ENCODE data around the gene HIVEP2. TPM values are rescaled to one million over a fixed set of nuclear protein-coding genes. Genes with fewer than 3 reads are reported as not detected.

The HIVEP2 gene
- total RNA-seq, 1 experiment from 2014 or later, result 8.8 TPM

DNA sequence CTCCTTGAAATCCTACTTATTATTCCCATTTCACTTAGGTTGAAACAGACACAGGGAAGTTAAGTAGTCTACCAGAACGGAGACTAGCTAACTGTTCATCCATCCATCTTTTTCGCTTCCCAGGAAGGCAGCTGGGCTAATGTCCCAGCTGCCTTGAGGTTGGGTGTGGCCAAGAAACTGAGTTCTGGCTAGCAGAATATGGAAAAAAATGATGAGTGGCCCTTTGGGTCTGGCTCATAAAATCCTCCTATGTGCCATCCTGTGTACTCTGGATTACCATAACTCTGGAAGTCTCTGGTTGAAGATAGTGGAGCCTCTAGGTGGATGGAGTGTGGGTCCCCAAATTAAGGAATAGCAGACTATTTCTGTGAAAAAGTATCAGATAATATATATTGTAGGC lies 206.2 kb downstream of the HIVEP2 start:
- DNase-seq (ENCODE audit: low read depth), result no peak

- DNase-seq (ENCODE audit: low read depth), result no peak
Measured at GRCh38 chr6:142738035-142738396, 207.0 kb downstream of the HIVEP2 start.

DNA sequence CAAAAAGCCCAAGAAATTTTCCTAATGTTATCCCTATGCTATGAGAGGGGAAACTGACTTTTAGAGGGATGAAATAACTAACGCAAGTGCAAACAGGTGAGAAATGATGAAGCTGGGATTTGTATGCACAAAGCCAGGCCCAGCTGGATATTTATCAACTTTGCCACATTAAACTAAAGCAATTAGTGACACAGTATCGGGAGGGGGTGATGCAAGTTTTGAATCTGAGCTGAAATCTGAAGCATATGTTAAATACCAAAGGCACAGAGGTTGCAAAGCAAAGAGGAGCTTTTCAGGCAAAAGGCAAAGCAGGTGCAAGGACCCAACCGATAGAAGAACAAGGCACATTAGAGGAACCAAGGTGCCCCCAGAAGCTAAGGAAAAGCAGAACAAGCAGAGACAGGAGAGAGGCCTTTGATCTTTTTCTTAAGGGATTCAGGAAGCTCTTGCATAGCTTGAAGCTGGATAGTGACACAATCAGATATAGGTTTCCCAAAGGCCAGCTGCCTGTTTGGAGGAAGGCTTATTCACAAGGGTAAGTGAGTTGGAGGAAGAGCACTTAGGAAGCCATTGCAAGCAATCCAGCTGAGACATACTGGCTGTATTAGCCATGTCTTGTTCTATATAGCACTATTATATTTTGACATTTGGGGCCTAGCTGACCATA lies 207.5 kb downstream of the HIVEP2 start:
- no peak for DNase-seq (ENCODE audit: low read depth)

GRCh38 chr6:142735204-142735603 lies 209.8 kb downstream of the HIVEP2 start:
- peak; percentile 39 for DNase-seq (ENCODE audit: low read depth)

DNA sequence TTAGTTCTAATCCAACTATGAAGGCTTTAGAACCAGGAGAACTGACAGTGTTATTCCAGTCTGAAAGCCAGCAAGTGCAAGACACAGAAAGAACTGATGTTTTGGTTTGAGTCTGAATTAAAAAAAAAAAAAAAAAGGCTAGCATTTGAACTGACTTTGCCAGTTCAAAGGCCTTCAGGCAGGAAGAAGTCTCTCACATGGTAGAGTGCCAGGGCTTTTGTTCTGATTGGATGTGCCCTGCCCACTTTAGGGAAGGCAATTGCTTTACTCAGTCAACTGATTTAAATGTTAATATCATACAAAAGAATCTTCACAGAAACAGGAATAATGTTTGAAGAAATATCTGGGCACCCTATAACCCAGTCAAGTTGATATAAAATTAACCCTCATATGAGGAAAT lies 212.2 kb downstream of the HIVEP2 start:
- DNase-seq (ENCODE audit: low read depth), result no peak

GRCh38 chr6:142731611-142732010 lies 213.4 kb downstream of the HIVEP2 start:
- DNase-seq (ENCODE audit: low read depth), result no peak

DNA sequence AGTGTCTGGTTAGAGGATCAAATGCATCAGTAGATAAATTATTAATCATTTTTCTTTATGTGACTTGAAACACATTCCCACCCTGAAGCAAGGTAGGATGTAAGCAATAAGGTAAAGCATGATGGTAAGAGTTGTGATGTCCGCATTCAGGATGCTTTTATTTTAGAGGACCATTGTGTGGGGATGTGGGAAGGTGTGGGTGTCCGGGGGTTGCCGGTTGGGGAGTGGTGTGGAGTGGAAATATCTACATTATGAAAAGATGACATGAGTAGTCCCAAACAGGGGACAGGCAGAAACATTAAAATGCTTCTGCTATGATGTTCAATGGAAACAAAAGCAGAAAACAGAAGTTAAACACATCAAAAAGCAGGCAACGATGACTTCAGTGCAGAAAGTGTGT lies 215.4 kb downstream of the HIVEP2 start:
- DNase-seq (ENCODE audit: low read depth), result no peak

DNA sequence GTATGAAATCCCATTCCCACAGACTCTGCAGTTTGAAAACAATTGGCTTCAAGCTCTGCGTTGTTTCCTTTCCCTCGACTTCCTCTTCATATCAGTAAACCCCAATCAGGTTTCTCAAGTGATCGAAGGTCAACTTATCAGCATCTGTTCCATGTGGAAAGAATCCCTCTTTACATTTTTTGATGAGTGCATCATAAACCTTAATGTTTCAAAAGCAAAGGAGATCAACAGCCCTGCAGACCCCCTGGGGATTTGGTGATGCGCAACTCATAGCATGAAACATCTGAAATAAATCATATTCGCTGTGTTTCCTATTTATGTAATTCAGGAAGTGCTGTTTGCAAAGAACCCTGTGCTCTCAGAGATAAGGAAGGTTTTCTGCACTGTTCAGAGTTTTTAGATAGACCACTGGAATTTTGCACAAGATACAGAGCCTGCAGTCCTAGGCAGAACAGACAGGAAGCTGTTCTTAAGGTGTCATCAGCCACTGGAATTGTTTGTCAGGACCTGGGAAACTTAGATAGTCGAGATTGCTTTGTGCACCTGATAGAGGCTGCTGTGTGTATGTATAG lies 216.0 kb downstream of the HIVEP2 start:
- no peak for DNase-seq (ENCODE audit: low read depth)

DNA sequence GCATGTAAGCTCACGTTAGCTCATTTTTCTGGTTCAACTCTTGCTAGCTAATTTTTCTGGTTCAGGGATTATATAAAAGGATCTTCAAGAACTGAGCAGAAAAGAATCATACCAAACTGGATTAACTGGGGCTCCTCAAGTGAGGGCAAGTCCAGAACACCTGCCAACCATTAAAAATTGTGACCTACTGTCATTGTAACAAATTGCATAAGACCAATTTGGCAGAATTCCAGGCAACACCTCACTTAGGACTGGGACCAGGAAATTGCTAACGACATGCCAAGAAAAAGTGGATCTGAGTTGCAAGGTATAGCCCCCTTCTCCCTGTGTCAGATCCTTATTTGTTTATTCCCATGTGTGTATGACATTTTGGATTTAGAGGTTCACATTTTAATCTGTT lies 216.6 kb downstream of the HIVEP2 start:
- no peak for DNase-seq (ENCODE audit: low read depth)

GRCh38 chr6:142726616-142727015 lies 218.4 kb downstream of the HIVEP2 start:
- no peak for DNase-seq (ENCODE audit: low read depth)

GRCh38 chr6:142725024-142725770 lies 219.8 kb downstream of the HIVEP2 start:
- DNase-seq (ENCODE audit: low read depth), result no peak

- no peak for DNase-seq (ENCODE audit: low read depth)
Measured at GRCh38 chr6:142722841-142723240, 222.1 kb downstream of the HIVEP2 start.

DNA sequence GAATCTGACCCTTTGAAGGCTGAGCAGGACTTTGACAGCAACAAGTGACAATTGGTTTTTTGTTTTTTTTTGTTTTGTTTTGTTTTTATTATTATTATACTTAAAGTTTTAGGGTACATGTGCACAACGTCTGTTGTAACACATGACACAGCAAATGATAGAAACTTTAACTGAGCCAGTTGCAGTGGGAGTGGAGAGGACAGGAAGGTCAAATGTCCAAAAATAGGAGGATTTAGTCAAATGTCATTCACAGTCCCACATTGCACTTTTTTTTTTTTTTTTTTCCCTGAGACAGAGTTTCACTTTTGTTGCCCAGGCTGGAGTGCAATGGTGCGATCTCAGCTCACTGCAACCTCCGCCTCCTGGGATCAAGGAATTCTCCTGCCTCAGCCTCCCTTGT lies 223.0 kb downstream of the HIVEP2 start:
- no peak for DNase-seq (ENCODE audit: low read depth)

GRCh38 chr6:142721215-142721920 lies 223.6 kb downstream of the HIVEP2 start:
- DNase-seq (ENCODE audit: low read depth), result no peak

DNA sequence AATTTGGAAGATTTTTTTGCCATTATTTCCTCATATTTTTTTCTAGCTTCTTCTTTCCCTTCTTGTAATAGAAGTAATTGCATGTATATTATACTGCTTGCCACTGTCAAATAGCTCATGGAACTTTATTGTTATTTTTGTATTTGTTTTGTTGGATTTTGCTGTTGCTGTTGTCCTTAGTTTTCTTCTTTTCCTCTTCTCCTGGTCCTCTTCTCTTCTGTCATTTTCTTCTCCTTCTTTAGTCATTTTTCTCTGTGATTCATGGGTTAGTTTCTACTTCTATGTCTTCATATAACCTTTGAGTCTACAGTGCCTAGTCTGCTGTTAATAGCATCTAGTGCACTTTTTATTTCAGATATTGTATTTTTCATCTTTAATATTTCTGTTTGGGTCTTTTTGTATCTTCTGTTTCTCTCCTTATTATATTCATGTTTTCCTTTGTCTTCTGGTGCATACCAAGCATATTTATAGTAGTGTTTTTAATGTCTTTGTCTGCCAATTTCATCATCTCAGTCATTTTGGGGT lies 226.2 kb downstream of the HIVEP2 start:
- DNase-seq (ENCODE audit: low read depth), result no peak

DNA sequence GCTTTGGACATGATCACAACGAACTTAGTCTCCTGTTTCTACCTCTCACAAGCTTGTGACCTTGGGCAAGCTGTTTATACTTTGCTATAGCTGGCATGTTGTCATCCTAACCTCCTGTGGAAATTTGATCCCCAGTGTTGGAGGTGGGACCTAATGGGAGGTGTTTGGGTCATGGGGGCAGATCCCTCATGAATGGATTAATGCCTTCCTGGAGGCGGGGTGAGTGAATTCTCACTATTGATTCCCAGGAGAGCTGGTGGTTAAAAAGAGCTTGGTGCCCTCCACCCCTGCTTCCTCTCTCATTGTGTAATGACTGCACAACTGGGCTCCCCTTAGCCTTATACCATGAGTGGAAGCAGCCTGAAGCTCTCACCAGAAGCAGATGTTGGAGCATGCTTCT lies 228.9 kb downstream of the HIVEP2 start:
- DNase-seq (ENCODE audit: low read depth), result no peak

- DNase-seq (ENCODE audit: low read depth), result no peak
Measured at GRCh38 chr6:142714951-142715785, 229.8 kb downstream of the HIVEP2 start.

- DNase-seq (ENCODE audit: low read depth), result no peak
Measured at GRCh38 chr6:142713959-142714358, 231.0 kb downstream of the HIVEP2 start.

DNA sequence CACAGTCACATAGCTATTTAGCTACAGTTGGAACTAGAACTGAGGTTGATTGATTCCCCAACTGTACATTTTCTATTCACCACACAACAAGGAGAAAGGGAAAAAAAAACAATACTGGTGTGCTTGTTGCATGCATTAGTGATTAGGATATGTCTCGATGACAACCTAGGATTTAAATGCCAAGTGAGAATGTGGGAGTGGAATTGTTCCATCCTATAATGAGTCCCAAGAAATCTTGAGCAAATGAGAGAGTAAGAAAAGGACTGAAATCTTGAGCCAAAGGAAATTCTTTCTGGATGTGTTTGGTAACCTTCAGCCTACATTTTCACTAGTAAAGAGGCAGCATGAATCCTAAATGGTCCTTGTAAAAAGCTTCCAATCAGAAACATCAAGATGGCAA lies 232.7 kb downstream of the HIVEP2 start:
- no peak for DNase-seq (ENCODE audit: low read depth)

GRCh38 chr6:142708651-142709050 lies 236.3 kb downstream of the HIVEP2 start:
- no peak for DNase-seq (ENCODE audit: low read depth)

DNA sequence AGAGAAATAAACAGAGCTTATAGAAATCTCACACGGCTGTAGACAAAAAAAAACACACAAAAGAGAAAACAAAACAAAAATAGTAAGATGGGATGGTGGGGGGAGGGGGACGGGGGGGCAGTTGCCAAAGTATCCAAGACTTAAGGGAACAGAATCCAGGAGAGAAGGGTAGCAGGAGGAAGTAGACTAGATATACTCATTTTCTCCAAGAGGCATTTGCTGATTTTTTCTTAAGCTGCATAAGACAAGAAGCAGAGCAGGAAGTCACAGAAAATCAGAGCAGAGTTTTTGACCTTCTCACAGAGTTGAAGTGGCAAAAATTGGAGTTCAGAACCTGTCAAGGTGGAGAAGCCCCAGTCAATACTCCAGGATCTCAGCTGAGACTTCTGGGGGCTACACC lies 237.7 kb downstream of the HIVEP2 start:
- DNase-seq (ENCODE audit: low read depth), result no peak

- no peak for DNase-seq (ENCODE audit: low read depth)
Measured at GRCh38 chr6:142706210-142706609, 238.8 kb downstream of the HIVEP2 start.
